ENCODE data around the gene LRP10. TPM values are rescaled to one million over a fixed set of nuclear protein-coding genes. Genes with fewer than 3 reads are reported as not detected.
"Not testable (repeated sequence)": the region's sequence is repeated elsewhere in the genome, so short reads cannot be mapped to it uniquely, and the experiment has no call there.

Gene LRP10
- total RNA-seq, 2 donors from 2014 or later, result 53.4 to 60.4 TPM

DNA sequence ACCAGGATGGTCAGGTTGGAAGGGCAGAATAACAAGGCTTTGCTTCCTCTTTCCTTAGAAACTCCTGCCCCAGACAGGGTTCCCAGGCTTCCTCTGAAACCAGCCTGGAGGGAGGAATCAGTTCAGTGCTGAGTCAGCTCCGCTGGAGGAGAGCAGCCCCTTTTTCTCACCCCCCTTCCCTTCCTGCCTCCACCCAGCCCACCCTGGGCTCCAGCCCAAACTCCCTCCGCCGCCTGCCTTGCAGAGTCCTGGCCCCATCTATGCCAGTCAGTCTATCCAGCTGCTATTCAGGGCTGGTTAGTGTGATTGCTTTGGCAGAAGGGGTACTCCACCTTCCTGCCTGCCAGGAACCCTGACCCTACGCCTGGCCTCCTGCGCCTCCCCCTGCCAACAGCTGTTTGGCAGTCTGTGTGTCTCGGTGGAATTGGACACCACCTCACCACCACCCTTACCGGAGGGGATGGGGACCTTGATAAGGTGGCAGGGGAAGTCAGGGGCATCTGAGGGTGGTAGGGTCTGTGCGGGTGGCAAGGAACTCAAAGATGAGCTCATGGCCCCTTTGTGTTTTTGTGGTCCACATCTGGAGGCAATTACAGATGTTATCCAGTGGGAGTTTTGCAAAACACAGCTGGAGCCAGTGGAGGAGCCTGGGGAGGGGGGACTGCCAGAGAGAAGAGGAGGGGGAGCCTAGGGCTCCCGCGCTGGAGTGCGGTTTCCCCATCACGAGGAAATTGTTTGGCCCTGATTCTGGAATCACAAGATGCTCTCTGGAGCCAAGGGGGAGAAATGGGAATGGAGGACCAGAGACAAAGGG lies 23.0 kb upstream of the LRP10 start:
- Mint-ChIP-seq H3K4me1 (ENCODE audit: low read depth in 2 of 2) (peaks cover 16 to 26% of the 10 kb centered on the region in 2 donors), H3K27me3 (peaks cover 6 to 17% of the 10 kb centered on the region in 2 donors), H3K27ac (peak overlapping the region in 1 of 2 donors; percentile 30), H3K36me3 (no peaks in the 10 kb centered on the region), H3K4me3 (no peak overlapping the region), H3K9me3 (no peaks in the 10 kb centered on the region)
- no peak for ATAC-seq
- DNase-seq (ENCODE audit: low spot score), result no peak

DNA sequence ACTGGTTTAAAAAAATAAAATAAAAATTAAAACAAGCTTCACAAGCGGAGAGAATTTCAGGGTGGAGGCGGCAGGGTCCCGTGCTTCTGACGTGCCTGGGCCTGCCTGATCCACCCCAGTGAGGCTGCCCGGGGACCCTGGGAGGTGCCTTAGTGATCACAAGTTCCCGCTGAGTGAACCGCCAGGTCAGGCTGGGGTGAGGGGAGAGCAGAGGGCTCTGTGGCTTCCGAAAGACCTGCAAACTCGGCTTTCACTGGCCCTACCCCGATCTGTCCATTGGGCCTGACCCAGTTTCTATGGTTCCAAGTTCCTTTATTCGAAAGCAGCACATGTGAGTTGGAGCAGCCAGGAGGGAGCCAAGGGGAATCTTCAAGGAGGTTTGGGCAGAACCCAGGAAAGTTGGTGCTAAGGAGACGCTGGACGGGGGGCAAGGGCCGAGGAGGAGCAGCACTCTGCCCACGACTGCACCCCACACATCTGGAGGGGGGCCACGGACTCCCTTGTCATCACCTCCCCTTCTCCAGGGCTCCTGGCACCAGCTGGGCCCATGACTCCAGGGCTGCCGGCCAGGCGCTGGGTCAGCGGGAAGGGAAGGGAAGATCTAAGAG lies 22.2 kb upstream of the LRP10 start:
- peaks cover 6 to 16% of the 10 kb centered on the region in 2 donors for H3K27me3 Mint-ChIP-seq
- no peak overlapping the region for H3K4me3 Mint-ChIP-seq
- no peaks in the 10 kb centered on the region for H3K36me3 Mint-ChIP-seq
- ATAC-seq (no peak), DNase-seq (ENCODE audit: low spot score) (no peak)
- H3K4me1 Mint-ChIP-seq (ENCODE audit: low read depth in 2 of 2), result peaks cover 16 to 26% of the 10 kb centered on the region in 2 donors
- H3K9me3 Mint-ChIP-seq, result no peaks in the 10 kb centered on the region
- peak overlapping the region in 1 of 2 donors; percentile 40 for H3K27ac Mint-ChIP-seq

DNA sequence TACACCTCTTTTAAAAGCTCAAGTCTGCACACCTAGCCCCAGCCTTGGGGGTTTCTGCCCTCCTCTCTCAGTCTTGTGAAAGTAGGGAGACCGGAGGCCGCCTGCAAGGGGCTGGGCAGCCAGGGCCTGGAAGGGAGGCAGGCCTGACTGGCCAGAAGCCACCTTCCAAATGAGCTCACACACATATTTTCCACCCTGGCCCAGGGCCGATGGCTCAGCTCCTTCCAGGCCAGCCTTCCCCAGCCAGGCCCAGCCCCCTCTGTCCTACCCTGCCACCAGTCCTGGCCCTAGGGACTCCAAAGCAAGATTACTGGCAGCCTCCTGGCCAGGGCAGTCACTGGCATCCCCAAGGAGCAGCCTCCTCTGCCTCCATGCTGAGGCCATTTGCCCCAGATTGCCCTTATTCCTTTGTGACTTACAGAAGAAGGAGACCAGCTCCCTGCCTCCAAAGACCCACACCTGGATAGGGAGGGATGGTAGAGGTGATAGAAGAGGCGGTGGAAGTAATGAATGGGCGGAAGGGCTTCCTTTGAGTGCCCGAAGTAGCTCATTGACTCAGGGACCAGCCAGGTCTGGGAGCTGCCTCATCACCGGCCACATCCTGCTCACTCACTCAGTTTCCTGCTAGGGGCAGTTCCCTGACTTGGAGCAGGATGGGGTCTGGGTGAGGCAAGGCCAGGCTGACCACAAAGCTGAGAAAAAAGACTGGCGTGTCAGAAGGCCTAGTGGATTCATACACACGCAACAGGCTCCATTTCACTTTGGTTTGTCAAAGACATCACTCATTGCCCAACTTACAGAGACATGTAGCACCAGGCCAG lies 20.4 kb upstream of the LRP10 start:
- peak overlapping the region; percentile 49 for H3K4me3 Mint-ChIP-seq

DNA sequence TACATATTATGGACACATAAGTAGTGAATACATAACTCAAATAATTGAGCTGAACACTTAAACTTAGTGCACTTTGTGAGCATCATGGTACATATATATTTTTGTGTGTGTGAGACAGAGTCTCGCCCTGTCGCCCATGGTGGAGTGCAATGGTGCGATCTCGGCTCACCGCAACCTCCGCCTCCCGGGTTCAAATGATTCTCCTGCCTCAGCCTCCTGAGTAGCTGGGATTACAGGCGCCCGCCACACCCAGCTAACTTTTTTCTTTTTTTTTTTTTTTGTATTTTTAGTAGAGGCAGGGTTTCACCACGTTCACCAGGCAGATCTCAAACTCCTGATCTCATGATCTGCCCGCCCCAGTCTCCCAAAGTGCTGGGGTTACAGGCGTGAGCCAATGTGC lies 19.4 kb upstream of the LRP10 start:
- Mint-ChIP-seq H3K4me1 (ENCODE audit: low read depth in 2 of 2) (peaks cover 20 to 27% of the 10 kb centered on the region in 2 donors), H3K27me3 (peaks cover 14 to 19% of the 10 kb centered on the region in 2 donors), H3K27ac (peak overlapping the region; percentile 75 to 89)
- H3K36me3 Mint-ChIP-seq; DNase-seq (ENCODE audit: low spot score); H3K4me3 Mint-ChIP-seq; ATAC-seq; H3K9me3 Mint-ChIP-seq: not testable (repeated sequence)

More for the DNA sequence above, 20.4 kb upstream of the LRP10 start:
- Mint-ChIP-seq H3K36me3 (peaks cover 3% of the 10 kb centered on the region), H3K9me3 (no peaks in the 10 kb centered on the region), H3K4me1 (ENCODE audit: low read depth in 2 of 2) (peaks cover 18 to 27% of the 10 kb centered on the region in 2 donors), H3K27me3 (peaks cover 12 to 18% of the 10 kb centered on the region in 2 donors), H3K27ac (peak overlapping the region; percentile 75 to 89)
- peak; percentile 92 for DNase-seq (ENCODE audit: low spot score)
- peak; percentile 94 to 95 for ATAC-seq

DNA sequence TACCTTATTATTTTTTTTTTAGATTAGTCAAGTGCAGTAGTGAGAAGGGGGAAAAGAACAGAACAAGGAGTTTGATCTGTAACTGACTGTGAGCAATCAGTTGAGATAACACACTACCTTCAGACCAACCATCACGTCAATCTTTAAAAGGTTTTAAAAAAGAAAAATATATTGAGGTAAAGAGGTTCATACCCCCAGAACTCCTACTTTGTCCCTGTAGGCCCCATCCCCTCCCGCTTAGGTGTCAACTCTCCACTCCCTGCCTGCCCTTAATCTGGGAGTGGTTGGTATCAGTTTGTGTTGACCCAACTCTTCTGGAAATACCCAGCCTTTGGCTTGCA lies 19.0 kb upstream of the LRP10 start:
- Mint-ChIP-seq H3K4me3 (peak overlapping the region; percentile 79), H3K27ac (peak overlapping the region; percentile 86 to 89), H3K4me1 (ENCODE audit: low read depth in 2 of 2) (peaks cover 20 to 27% of the 10 kb centered on the region in 2 donors), H3K27me3 (peaks cover 18 to 23% of the 10 kb centered on the region in 2 donors), H3K36me3 (peaks cover 7% of the 10 kb centered on the region), H3K9me3 (no peaks in the 10 kb centered on the region)
- DNase-seq (ENCODE audit: low spot score) (no peak), ATAC-seq (no peak)

DNA sequence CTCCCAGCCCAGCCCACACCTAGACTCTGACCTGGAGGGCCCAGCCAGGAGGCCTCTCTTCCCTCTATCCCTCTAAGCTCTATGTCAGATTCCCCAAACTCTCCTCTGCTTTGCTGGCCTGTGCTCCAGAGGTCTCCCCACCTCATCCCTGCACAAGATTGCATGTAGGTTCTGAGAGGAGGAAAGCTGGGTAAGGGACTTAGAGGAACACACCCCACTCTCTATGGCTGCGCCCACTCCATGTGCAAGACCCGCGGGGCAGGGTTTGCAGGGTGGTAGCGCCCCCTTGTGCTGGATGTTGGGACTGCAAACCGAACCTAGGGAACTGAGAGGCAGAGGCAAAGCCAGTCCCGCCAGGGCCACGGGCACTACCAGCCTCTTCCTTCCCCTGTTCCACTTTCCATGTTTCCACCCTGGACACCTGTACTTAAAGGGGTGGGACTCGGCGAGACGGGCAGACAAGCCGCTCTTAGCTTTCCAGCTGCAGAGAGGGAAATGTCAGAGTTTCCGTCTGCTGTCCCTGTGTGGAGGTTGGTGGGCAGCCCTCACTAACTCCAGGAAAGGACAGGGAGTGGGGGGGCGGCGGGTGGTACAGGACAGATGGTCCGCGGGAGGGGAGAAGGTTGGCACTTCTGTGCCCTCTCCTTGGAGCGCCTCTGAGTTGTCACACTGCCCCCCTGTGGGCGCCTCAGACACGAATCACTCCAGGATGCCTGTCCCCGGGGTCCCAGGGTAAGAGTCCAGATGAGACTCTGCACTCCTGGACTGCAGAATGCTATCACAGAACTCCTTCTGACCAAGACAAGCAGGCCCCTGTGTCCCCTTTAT lies 18.4 kb upstream of the LRP10 start:
- peaks cover 25 to 30% of the 10 kb centered on the region in 2 donors for H3K4me1 Mint-ChIP-seq (ENCODE audit: low read depth in 2 of 2)
- peak overlapping the region; percentile 79 for H3K4me3 Mint-ChIP-seq
- no peaks in the 10 kb centered on the region for H3K9me3 Mint-ChIP-seq
- peak; percentile 88 for DNase-seq (ENCODE audit: low spot score)
- peak; percentile 70 to 73 for ATAC-seq
- H3K36me3 Mint-ChIP-seq, result peaks cover 7% of the 10 kb centered on the region
- H3K27ac Mint-ChIP-seq, result peak overlapping the region; percentile 86 to 89
- H3K27me3 Mint-ChIP-seq, result peaks cover 20 to 29% of the 10 kb centered on the region in 2 donors

DNA sequence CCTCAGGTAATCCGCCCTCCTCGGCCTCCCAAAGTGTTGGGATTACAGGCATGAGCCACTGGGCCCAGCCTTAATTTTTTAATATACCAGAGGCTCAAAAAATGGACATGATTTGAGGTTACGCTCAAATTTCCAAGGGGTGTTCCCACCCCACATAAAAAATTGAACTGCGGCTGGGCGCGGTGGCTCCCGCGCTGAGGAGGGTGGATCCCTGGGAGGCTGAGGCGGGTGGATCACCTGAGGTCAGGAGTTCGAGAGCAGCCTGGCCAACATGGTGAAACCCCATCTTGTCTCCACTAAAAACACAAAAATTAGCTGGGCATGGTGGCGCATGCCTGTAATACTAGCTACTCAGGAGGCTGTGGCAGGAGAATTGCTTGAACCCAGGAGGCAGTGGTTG lies 17.2 kb upstream of the LRP10 start:
- Mint-ChIP-seq H3K27me3 (peaks cover 18 to 30% of the 10 kb centered on the region in 2 donors), H3K4me1 (ENCODE audit: low read depth in 2 of 2) (peaks cover 30 to 32% of the 10 kb centered on the region in 2 donors)
- ATAC-seq; DNase-seq (ENCODE audit: low spot score); H3K27ac Mint-ChIP-seq; H3K4me3 Mint-ChIP-seq; H3K36me3 Mint-ChIP-seq; H3K9me3 Mint-ChIP-seq: not testable (repeated sequence)

DNA sequence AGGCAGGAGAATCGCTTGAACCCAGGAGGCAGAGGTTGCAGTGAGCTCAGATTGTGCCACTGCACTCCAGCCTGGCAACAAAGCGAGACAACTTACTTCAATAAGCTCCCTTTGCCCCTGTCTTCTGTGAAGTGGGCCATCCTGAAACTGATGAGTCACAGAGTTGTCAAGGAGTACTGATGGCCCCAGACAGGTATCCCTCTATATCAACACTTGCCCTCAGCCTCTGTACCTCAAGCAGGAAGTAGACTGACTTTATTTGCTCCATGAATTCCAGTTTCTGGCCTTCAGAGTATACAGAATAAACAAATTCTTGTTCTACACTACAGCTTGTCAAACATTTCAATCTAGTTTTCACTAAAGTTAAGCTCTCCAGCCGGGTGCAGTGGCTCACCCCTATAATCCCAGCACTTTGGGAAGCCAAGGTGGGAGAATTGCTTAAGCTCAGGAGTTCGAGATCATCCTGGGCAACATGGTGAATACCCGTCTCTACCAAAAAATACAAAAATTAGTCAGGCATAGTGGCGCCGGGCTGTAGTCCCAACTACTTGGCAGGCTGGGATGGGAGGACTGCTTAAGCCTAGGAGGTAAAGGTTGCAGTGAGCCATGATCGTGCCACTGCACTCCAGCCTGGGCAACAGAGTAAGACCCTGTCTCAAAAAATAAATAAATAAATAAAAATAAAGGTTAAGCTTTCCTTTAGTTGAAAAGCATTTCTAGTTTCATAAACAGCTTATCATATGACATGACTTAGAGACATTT lies 16.4 kb upstream of the LRP10 start:
- Mint-ChIP-seq H3K36me3 (peaks cover 7% of the 10 kb centered on the region), H3K27me3 (peaks cover 18 to 30% of the 10 kb centered on the region in 2 donors), H3K4me1 (ENCODE audit: low read depth in 2 of 2) (peaks cover 28 to 32% of the 10 kb centered on the region in 2 donors), H3K27ac (no peak overlapping the region), H3K9me3 (no peaks in the 10 kb centered on the region), H3K4me3 (no peak overlapping the region)
- DNase-seq (ENCODE audit: low spot score) (no peak), ATAC-seq (no peak)

DNA sequence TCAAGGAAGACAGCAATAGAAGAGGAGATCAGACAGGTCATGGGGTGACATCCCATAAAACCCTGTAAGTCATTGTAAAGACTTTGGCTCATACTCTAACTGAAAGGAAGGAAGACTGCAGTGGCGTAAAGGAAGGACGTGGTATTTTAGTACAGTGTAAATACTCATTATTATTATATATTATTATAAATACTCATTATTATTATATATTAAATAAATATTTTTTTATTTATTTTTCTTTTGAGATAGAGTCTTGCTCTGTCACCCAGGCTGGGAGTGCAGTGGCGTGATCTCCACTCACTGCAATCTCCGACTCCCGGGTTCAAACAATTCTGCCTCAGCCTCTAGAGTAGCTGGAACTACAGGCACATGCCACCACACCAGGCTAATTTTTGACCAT lies 15.1 kb upstream of the LRP10 start:
- Mint-ChIP-seq H3K27me3 (peaks cover 20 to 34% of the 10 kb centered on the region in 2 donors), H3K27ac (no peak overlapping the region)

DNA sequence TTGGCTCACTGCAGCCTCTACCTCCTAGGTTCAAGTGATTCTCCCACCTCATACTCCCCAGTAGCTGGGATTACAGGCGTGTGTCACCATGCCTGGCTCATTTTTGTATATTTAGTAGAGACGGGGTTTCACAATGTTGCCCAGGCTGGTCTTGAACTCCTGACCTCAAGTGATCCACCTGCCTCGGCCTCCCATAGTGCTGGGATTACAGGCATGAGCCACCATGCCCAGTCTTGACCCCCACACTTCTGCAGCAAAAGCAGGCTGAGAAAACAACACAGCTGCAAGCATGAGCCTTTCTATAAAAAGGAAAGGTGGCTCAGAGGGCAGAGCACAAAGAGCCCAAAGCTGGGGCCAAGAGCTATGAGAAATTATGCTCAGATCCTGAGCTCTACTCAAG lies 11.2 kb upstream of the LRP10 start:
- Mint-ChIP-seq H3K27me3 (peaks cover 33 to 42% of the 10 kb centered on the region in 2 donors), H3K36me3 (peaks cover 16% of the 10 kb centered on the region), H3K4me1 (ENCODE audit: low read depth in 2 of 2) (peaks cover 13 to 16% of the 10 kb centered on the region in 2 donors)
- DNase-seq (ENCODE audit: low spot score); H3K9me3 Mint-ChIP-seq; ATAC-seq; H3K4me3 Mint-ChIP-seq; H3K27ac Mint-ChIP-seq: not testable (repeated sequence)

More for the DNA sequence above, 15.1 kb upstream of the LRP10 start:
- Mint-ChIP-seq H3K4me3 (no peak overlapping the region), H3K9me3 (no peaks in the 10 kb centered on the region), H3K4me1 (ENCODE audit: low read depth in 2 of 2) (peaks cover 22 to 26% of the 10 kb centered on the region in 2 donors), H3K36me3 (peaks cover 8% of the 10 kb centered on the region)
- no peak for ATAC-seq
- DNase-seq (ENCODE audit: low spot score), result no peak

DNA sequence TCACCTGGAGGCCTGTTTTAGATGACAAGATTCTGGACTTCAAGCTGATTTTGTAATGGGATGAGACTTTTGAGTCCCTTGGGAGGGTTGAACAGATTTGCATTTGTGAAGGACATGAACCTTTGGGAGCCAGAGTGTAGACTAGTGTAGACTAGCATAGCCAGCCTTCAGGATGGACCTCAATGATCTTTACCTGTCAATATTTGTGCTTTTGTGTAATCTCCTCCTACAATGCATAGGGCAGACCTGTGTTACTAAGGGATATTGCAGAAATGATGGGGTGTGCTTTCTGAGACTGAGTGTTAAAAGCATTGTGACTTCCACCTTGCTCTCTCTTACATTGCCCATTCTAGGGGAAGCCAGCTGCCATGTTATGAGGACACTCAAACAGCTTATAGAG lies 9.9 kb upstream of the LRP10 start:
- H3K36me3 Mint-ChIP-seq, result peaks cover 9% of the 10 kb centered on the region
- ATAC-seq (no peak), DNase-seq (ENCODE audit: low spot score) (no peak)
- no peak overlapping the region for H3K4me3 Mint-ChIP-seq
- peaks cover 25 to 31% of the 10 kb centered on the region in 2 donors for H3K27me3 Mint-ChIP-seq
- H3K9me3 Mint-ChIP-seq, result no peaks in the 10 kb centered on the region
- H3K4me1 Mint-ChIP-seq (ENCODE audit: low read depth in 2 of 2), result peaks cover 9 to 11% of the 10 kb centered on the region in 2 donors
- H3K27ac Mint-ChIP-seq, result no peak overlapping the region

DNA sequence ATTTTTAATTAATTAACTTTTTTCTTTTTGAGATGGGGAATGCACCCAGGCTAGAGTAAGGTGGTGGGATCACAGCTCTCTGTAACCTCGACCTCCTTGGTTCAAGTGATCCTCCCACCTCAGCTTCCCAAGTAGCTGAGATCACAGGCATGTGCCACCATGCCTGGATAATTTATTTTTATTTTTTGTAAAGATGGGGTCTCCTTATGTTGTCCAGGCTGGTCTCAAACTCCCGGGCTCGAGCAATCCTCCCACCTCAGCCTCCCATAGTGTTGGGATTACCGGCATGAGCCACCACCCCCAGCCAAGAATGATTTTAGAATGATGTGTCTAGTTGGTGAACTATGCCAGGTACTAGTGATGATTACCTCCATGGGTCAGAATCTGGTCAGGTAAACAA lies 6.6 kb upstream of the LRP10 start:
- Mint-ChIP-seq H3K4me1 (ENCODE audit: low read depth in 2 of 2) (no peaks in the 10 kb centered on the region), H3K27ac (no peak overlapping the region), H3K9me3 (no peaks in the 10 kb centered on the region), H3K4me3 (no peak overlapping the region), H3K36me3 (peaks cover 9% of the 10 kb centered on the region), H3K27me3 (peaks cover 12 to 15% of the 10 kb centered on the region in 2 donors)
- no peak for DNase-seq (ENCODE audit: low spot score)
- ATAC-seq, result no peak
